ENCODE data around the gene SLC15A4. TPM values are rescaled to one million over a fixed set of nuclear protein-coding genes. Genes with fewer than 3 reads are reported as not detected.

SLC15A4 gene
- total RNA-seq, 1 experiment from 2014 or later = 19.6 TPM

GRCh38 chr12:128779901-128780300 is 43.9 kb downstream of the SLC15A4 start:
- no peaks in the 10 kb centered on the region for H3K27me3 Mint-ChIP-seq (ENCODE audit: insufficient read depth, unreplicated experiment)
- H3K9me3 Mint-ChIP-seq (ENCODE audit: unreplicated experiment) = no peaks in the 10 kb centered on the region
- no peak overlapping the region for H3K27ac Mint-ChIP-seq (ENCODE audit: unreplicated experiment)
- H3K4me1 Mint-ChIP-seq (ENCODE audit: low read depth, unreplicated experiment) = no peaks in the 10 kb centered on the region
- H3K4me1 ChIP-seq = no peaks in the 10 kb centered on the region
- H3K36me3 ChIP-seq (ENCODE audit: control insufficient read depth, insufficient read depth, low read length) = no peaks in the 10 kb centered on the region
- no peak overlapping the region for H3K4me3 Mint-ChIP-seq (ENCODE audit: unreplicated experiment)
- BruUV-seq (replicated peaks) = no TSS peak
- no peaks in the 10 kb centered on the region for H3K36me3 Mint-ChIP-seq (ENCODE audit: insufficient read depth, unreplicated experiment)
- H3K27me3 ChIP-seq (replicated peaks; ENCODE audit: control insufficient read depth, insufficient read depth, low read length) = no peaks in the 10 kb centered on the region
- no peak overlapping the region for H3K4me3 ChIP-seq (ENCODE audit: low read depth, low read length)
- CTCF ChIA-PET = no interaction called here
- no peaks in the 10 kb centered on the region; the same call in 1 of the 2 replicates for H3K9me3 ChIP-seq
- no peak for DNase-seq
- TF ChIP-seq CTCF (IDR thresholded peaks at IDR 0.05; ENCODE audit: insufficient read depth in 1 of 2, low read depth in 1 of 2, low read length in 1 of 2, severe bottlenecking in 1 of 2, unreplicated experiment in 1 of 2) = no peak
- POLR2A ChIA-PET = no interaction called here
- intact Hi-C loops (cut with micrococcal nuclease; ENCODE audit: unreplicated experiment) = no loop called here

DNA sequence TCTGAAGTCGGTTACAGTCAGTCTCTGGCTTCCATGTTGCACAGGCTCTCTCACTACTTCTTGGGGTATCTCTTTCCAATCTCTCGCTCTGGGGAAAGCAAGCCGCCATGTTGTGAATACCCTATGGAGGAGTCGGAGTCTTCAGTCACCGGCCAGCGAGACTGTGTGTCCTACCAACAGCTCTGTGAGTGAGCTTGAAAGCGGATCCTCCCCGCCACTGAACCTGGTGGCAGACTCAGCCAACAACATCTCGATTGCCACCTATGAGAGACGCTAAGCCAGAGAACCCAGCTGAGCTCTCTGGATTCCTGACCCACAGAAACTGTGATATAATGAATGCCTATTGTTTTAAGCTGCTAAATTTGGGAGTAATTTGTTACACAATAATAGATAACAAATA is 51.5 kb downstream of the SLC15A4 start:
- no peak overlapping the region for H3K27ac Mint-ChIP-seq (ENCODE audit: unreplicated experiment)
- ChIA-PET CTCF (no interaction called here), POLR2A (no interaction called here)
- H3K4me3 Mint-ChIP-seq (ENCODE audit: unreplicated experiment) = no peak overlapping the region
- H3K36me3 Mint-ChIP-seq (ENCODE audit: insufficient read depth, unreplicated experiment) = no peaks in the 10 kb centered on the region
- BruUV-seq (replicated peaks) = no TSS peak
- no peaks in the 10 kb centered on the region for H3K9me3 Mint-ChIP-seq (ENCODE audit: unreplicated experiment)
- Histone ChIP-seq H3K36me3 (ENCODE audit: control insufficient read depth, insufficient read depth, low read length) (no peaks in the 10 kb centered on the region), H3K4me1 (no peaks in the 10 kb centered on the region), H3K9me3 (no peaks in the 10 kb centered on the region), H3K27me3 (replicated peaks; ENCODE audit: control insufficient read depth, insufficient read depth, low read length) (no peaks in the 10 kb centered on the region), H3K4me3 (ENCODE audit: low read depth, low read length) (no peak overlapping the region)
- intact Hi-C loops (cut with micrococcal nuclease; ENCODE audit: unreplicated experiment) = no loop called here
- H3K27me3 Mint-ChIP-seq (ENCODE audit: insufficient read depth, unreplicated experiment) = peaks cover 4% of the 10 kb centered on the region
- no peak for DNase-seq
- no peaks in the 10 kb centered on the region for H3K4me1 Mint-ChIP-seq (ENCODE audit: low read depth, unreplicated experiment)
- no peak for TF ChIP-seq CTCF (IDR thresholded peaks at IDR 0.05; ENCODE audit: insufficient read depth in 1 of 2, low read depth in 1 of 2, low read length in 1 of 2, severe bottlenecking in 1 of 2, unreplicated experiment in 1 of 2)

- no peak for DNase-seq
- H3K9me3 ChIP-seq = no peaks in the 10 kb centered on the region
- Mint-ChIP-seq H3K27me3 (ENCODE audit: insufficient read depth, unreplicated experiment) (peaks cover 9% of the 10 kb centered on the region), H3K27ac (ENCODE audit: unreplicated experiment) (no peak overlapping the region), H3K4me1 (ENCODE audit: low read depth, unreplicated experiment) (no peaks in the 10 kb centered on the region), H3K36me3 (ENCODE audit: insufficient read depth, unreplicated experiment) (no peaks in the 10 kb centered on the region), H3K9me3 (ENCODE audit: unreplicated experiment) (no peaks in the 10 kb centered on the region), H3K4me3 (ENCODE audit: unreplicated experiment) (no peak overlapping the region)
- no peaks in the 10 kb centered on the region for H3K27me3 ChIP-seq (replicated peaks; ENCODE audit: control insufficient read depth, insufficient read depth, low read length)
- H3K4me3 ChIP-seq (ENCODE audit: low read depth, low read length) = no peak overlapping the region
- no TSS peak for BruUV-seq (replicated peaks)
- TF ChIP-seq CTCF (IDR thresholded peaks at IDR 0.05; ENCODE audit: insufficient read depth in 1 of 2, low read depth in 1 of 2, low read length in 1 of 2, severe bottlenecking in 1 of 2, unreplicated experiment in 1 of 2) = no peak
- ChIA-PET CTCF (no interaction called here), POLR2A (no interaction called here)
- intact Hi-C loops (cut with micrococcal nuclease; ENCODE audit: unreplicated experiment) = no loop called here
- no peaks in the 10 kb centered on the region for H3K4me1 ChIP-seq
- no peaks in the 10 kb centered on the region for H3K36me3 ChIP-seq (ENCODE audit: control insufficient read depth, insufficient read depth, low read length)
Observed at GRCh38 chr12:128771681-128772080, 52.1 kb downstream of the SLC15A4 start.

Measured in Caco-2 (cell line).